Measurements from ENCODE around the gene DEXI. TPM values are rescaled to one million over a fixed set of nuclear protein-coding genes. Genes with fewer than 3 reads are reported as not detected.

Gene DEXI
- total and polyA plus RNA-seq, 2 experiments from 2014 or later = 42.1 to 101 TPM

GRCh38 chr16:10879681-10880589 lies 62.3 kb downstream of the DEXI start:
- Histone ChIP-seq H3K9me3 (ENCODE audit: low read depth) (no peaks in the 10 kb centered on the region), H4K20me1 (ENCODE audit: insufficient read depth) (no peaks in the 10 kb centered on the region), H2AFZ (no peak overlapping the region), H3K9ac (no peak overlapping the region), H3K9me2 (ENCODE audit: insufficient read depth) (no peaks in the 10 kb centered on the region), H3K27ac (no peak overlapping the region), H3K4me2 (ENCODE audit: unreplicated experiment) (no peak overlapping the region), H3K4me3 (0 out of 2 replicates have a peak overlapping the region, but pooled peaks have one; percentile 73), H3K79me2 (ENCODE audit: insufficient read depth) (no peaks in the 10 kb centered on the region), H3K4me1 (ENCODE audit: insufficient read depth) (peaks cover 9% of the 10 kb centered on the region; the same call in 1 of the 2 replicates), H3K36me3 (ENCODE audit: low read depth) (no peaks in the 10 kb centered on the region), H3F3A (ENCODE audit: insufficient read depth) (no peaks in the 10 kb centered on the region), H3K27me3 (replicated peaks; ENCODE audit: insufficient read depth) (peaks cover 18% of the 10 kb centered on the region)
- no peak for DNase-seq
- TF ChIP-seq EZH2phosphoT487 (IDR thresholded peaks at IDR 0.05; ENCODE audit: insufficient read depth, low read depth) (no peak), EZH2 (IDR thresholded peaks at IDR 0.05; ENCODE audit: insufficient read depth, poor library complexity, severe bottlenecking) (no peak)
- in situ Hi-C loops (cut with MboI) = no loop called here
- 66 to 72% methylated on average over 21 of the region's 21 CpGs for WGBS, 2 experiments (ENCODE audit: low coverage in 1 of 2, low lambda C conversion rate in 2 of 2, missing lambda C conversion rate in 2 of 2)

Other genes starting within 250 kb of the DEXI start
- not detected in 2 replicates for gene TEKT5, start 247.5 kb downstream of the DEXI start, total RNA-seq (2014; rRNA removed; shearing (Covaris generic))
- gene TEKT5, start 247.5 kb downstream of the DEXI start, polyA plus RNA-seq (2016; fragmentation: Nextera tagmentation; extraction: Ambion mirVana) = not detected in 2 replicates
- gene NUBP1, start 198.6 kb downstream of the DEXI start, total RNA-seq (2014; rRNA removed; shearing (Covaris generic)) = 16.3 and 19.1 TPM in 2 replicates
- gene NUBP1, start 198.6 kb downstream of the DEXI start, polyA plus RNA-seq (2016; fragmentation: Nextera tagmentation; extraction: Ambion mirVana) = 22.3 and 23.4 TPM in 2 replicates
- gene TVP23A, start 123.7 kb downstream of the DEXI start, total RNA-seq (2014; rRNA removed; shearing (Covaris generic)) = not detected in 2 replicates
- 0.06 and 0.13 TPM in 2 replicates for gene TVP23A, start 123.7 kb downstream of the DEXI start, polyA plus RNA-seq (2016; fragmentation: Nextera tagmentation; extraction: Ambion mirVana)
- under 0.01 TPM in 1 of 2 replicates, not detected in the other for gene CIITA, start 65.3 kb downstream of the DEXI start, total RNA-seq (2014; rRNA removed; shearing (Covaris generic))
- gene CIITA, start 65.3 kb downstream of the DEXI start, polyA plus RNA-seq (2016; fragmentation: Nextera tagmentation; extraction: Ambion mirVana) = 0.09 and 0.75 TPM in 2 replicates
- 12.9 and 21.4 TPM in 2 replicates for gene CLEC16A, start 2.1 kb upstream of the DEXI start, total RNA-seq (2014; rRNA removed; shearing (Covaris generic))
- 12.7 and 13.2 TPM in 2 replicates for gene CLEC16A, start 2.1 kb upstream of the DEXI start, polyA plus RNA-seq (2016; fragmentation: Nextera tagmentation; extraction: Ambion mirVana)

Measured in GM23248 (cell line).